HG02571 (cell line): ENCODE measurements around the gene PPFIA1.
"Not testable (repeated sequence)": the region's sequence is repeated elsewhere in the genome, so short reads cannot be mapped to it uniquely, and the experiment has no call there.

Source experiments
- ATAC-seq: cut with Tn5 transposase; IDR thresholded peaks from one replicate; pipeline ENCODE4 v1.9.1; 2021; ENCODE audit warnings: mild to moderate bottlenecking, moderate library complexity; ENCODE audit not compliant: unreplicated experiment

Gene PPFIA1

GRCh38 chr11:70292863-70293262 is 22.4 kb downstream of the PPFIA1 start:
- no peak for ATAC-seq

- ATAC-seq: not testable (repeated sequence)
These were observed 24.7 kb downstream of the PPFIA1 start for GRCh38 chr11:70295166-70295565.

- ATAC-seq: no peak
These were observed 26.2 kb downstream of the PPFIA1 start for GRCh38 chr11:70296681-70297080.

GRCh38 chr11:70297341-70297740 is 26.9 kb downstream of the PPFIA1 start:
- no peak for ATAC-seq

GRCh38 chr11:70298243-70298915 is 27.9 kb downstream of the PPFIA1 start:
- no peak for ATAC-seq

DNA sequence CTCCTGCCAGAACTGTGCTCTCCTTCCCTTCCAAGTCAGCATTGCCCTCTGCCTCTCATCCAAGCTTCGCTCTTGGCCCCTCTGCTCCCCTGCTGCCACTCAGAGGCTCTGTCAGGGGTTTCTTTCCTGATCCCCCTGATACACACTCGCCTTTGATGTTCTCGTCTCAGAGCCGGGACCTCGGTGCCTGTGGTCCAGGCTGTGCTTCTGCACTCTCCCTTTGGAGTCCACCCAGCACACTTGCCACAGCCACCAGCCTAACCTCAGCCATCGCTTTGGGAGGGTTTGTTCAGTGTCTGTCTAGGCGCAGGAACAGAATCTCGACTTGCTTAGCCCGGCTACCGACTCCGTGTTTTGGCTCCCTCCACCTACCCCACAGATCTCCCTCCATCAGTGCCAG is 29.1 kb downstream of the PPFIA1 start:
- no peak for ATAC-seq

- no peak for ATAC-seq
These were observed 30.7 kb downstream of the PPFIA1 start for GRCh38 chr11:70301191-70301590.

DNA sequence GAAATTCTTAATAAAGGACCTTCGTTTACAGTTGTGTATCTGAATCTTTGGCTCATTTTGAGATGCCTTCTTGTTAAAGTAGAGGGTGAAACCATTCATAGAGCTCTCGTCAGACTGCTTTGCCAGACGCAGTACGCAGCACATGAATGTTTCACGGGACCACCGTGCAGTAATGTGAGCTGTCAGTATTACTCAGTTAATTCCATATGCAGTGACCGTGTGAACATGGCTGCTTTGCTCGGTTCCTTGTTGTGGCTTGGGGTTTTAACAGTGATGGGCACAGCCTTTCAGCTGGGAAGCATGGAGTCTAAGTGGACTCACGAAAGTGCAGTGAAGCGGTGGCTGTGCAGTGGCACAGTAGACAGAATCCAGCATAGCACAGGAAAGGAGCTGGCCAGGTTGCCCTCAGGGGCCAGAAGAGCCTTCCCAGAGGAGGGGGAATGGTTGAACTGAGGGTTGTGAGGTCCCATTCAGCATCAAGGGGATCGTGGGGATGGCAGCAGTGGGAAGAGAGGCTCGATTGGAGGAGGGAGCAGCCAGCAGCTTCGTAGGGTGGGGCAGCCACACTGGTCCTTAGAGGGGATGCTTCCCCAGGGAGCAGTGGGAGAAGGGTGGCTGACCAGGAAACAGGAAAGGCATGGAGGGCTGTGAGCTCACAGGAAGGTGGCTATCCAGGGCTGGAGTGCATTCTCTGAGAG is 31.4 kb downstream of the PPFIA1 start:
- ATAC-seq: no peak

GRCh38 chr11:70302419-70302752 is 31.9 kb downstream of the PPFIA1 start:
- no peak for ATAC-seq

GRCh38 chr11:70303070-70303469 is 32.6 kb downstream of the PPFIA1 start:
- no peak for ATAC-seq

DNA sequence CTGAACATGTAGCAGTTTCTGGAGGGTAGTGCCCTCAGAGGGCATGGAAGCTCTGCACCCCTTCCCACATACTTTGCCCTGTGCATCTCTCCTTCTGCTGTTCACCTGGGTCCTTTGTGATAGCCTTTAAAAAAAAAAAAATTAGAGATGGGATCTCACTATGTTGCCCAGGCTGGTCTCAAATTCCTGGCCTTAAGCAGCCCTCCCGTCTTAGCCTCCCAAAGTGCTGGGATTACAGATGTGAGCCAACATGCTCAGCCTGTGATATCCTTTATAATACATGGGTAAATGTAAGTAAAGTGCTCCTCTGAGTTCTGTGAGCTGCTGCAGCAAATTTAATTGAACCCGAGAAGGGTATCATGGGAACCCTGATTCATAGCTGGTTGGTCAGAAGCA is 33.7 kb downstream of the PPFIA1 start:
- ATAC-seq: no peak

DNA sequence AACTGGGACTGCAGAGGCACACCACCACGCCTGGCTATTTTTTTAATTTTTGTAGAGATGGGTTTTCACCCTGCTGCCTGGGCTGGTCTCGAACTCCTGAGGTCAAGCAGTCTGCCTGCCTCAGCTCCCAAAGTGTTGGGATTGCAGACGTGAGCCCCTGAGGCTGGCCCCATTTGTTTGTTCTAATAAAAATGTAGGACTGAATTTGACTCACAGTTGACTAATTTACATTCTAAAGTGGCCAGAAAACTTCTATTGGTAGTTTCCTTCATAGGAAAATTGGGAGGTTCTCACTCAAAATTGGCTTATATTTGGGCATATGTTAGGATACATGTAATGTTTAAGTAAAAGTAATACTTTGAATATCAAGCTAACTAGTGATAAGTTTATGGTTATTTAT is 35.0 kb downstream of the PPFIA1 start:
- ATAC-seq: no peak

GRCh38 chr11:70306586-70307033 is 36.1 kb downstream of the PPFIA1 start:
- ATAC-seq: no peak

DNA sequence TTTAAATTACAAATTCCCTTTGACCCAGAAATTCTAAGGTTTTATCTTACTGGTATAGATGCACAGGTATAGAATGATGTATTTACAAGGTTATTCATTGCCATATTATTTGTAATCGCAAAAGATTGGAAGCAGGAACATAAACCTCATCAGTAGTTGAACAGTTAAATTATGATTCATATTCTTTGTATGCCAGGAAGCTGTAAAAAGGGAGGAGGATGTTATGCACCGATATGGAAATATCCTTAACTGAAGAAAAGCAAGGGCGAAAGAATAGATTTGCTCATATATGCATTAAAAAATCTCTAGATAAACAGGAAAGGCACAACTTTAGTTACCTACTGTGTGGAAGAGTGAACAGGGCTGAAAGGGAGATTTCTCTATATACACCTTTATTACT is 36.7 kb downstream of the PPFIA1 start:
- no peak for ATAC-seq

GRCh38 chr11:70311616-70312015 is 41.1 kb downstream of the PPFIA1 start:
- no peak for ATAC-seq

- ATAC-seq: no peak
These were observed 42.2 kb downstream of the PPFIA1 start for GRCh38 chr11:70312401-70313357.

GRCh38 chr11:70313945-70314344 is 43.5 kb downstream of the PPFIA1 start:
- ATAC-seq: no peak

- no peak for ATAC-seq
These were observed 44.2 kb downstream of the PPFIA1 start for GRCh38 chr11:70314730-70315129.

- no peak for ATAC-seq
These were observed 45.2 kb downstream of the PPFIA1 start for GRCh38 chr11:70315716-70316115.

- ATAC-seq: no peak
These were observed 47.3 kb downstream of the PPFIA1 start for GRCh38 chr11:70317581-70318305.
